Measurements from ENCODE around the gene HBEGF. TPM values are rescaled to one million over a fixed set of nuclear protein-coding genes. Genes with fewer than 3 reads are reported as not detected.

The HBEGF gene
- total and polyA plus RNA-seq, 2 donors (not counting 1 experiment from before 2014, with no cell fraction given): 0.89 to 2.4 TPM

GRCh38 chr5:140383300-140383699 lies 36.9 kb upstream of the HBEGF start:
- Histone ChIP-seq H2AFZ (ENCODE audit: insufficient read depth, low read depth, low read length, poor library complexity, severe bottlenecking) (no peak overlapping the region), H3K79me2 (ENCODE audit: control insufficient read depth, insufficient read depth, low read length) (no peaks in the 10 kb centered on the region), H3K27ac (ENCODE audit: low read length in 2 of 2) (no peak overlapping the region), H3K4me2 (replicated peaks; ENCODE audit: low read depth, low read length, poor library complexity, severe bottlenecking) (no peak overlapping the region), H3K9ac (ENCODE audit: low read length) (no peak overlapping the region), H3K4me3 (ENCODE audit: control extremely low read depth in 1 of 5, extremely low read depth in 1 of 5, insufficient read depth in 1 of 5, low read depth in 2 of 5, low read length in 4 of 5) (no peak overlapping the region), H3K27me3 (replicated peaks in 1 of 4; ENCODE audit: control extremely low read depth in 1 of 4, control insufficient read depth in 3 of 4, insufficient read depth in 4 of 4, low read length in 3 of 4) (no peaks in the 10 kb centered on the region), H3K9me3 (ENCODE audit: control extremely low read depth in 1 of 3, control insufficient read depth in 2 of 3, insufficient read depth in 1 of 3, low read length in 2 of 3) (peaks cover 0 to 12% (median 0%) of the 10 kb centered on the region in 3 donors), H3K4me1 (ENCODE audit: control insufficient read depth in 2 of 2, insufficient read depth in 2 of 2, low read length in 2 of 2) (no peaks in the 10 kb centered on the region), H4K20me1 (ENCODE audit: control insufficient read depth, insufficient read depth, low read length, poor library complexity, severe bottlenecking) (no peaks in the 10 kb centered on the region), H3K36me3 (replicated peaks in 1 of 2; ENCODE audit: control extremely low read depth in 1 of 2, control insufficient read depth in 1 of 2, extremely low read depth in 1 of 2, insufficient read depth in 2 of 2, low read length in 1 of 2) (no peaks in the 10 kb centered on the region)
- Mint-ChIP-seq H3K9me3 (ENCODE audit: insufficient read depth) (no peaks in the 10 kb centered on the region), H3K4me3 (no peak overlapping the region), H3K27me3 (no peaks in the 10 kb centered on the region), H3K4me1 (no peaks in the 10 kb centered on the region), H3K27ac (no peak overlapping the region)
- WGBS (ENCODE audit: insufficient coverage): 100% methylated on average over 2 of the region's 2 CpGs
- intact Hi-C loops (cut with micrococcal nuclease): no loop called here
- TF ChIP-seq EZH2 (IDR thresholded peaks at IDR 0.05; ENCODE audit: borderline replicate concordance, insufficient read depth, low read depth, low read length, poor library complexity, severe bottlenecking): no peak
- TF ChIP-seq CTCF (IDR thresholded peaks at IDR 0.05): no peak
- POLR2A ChIA-PET: no interaction called here
- ATAC-seq (ENCODE audit: low read depth) (no peak), DNase-seq (no peak)
- CTCF ChIA-PET: interaction anchor here (0.7 to 0.8 kb wide), 2 partner anchors 20 to 1141 kb away, joined by 3 read pairs; no protein-coding TSS in a partner anchor

DNA sequence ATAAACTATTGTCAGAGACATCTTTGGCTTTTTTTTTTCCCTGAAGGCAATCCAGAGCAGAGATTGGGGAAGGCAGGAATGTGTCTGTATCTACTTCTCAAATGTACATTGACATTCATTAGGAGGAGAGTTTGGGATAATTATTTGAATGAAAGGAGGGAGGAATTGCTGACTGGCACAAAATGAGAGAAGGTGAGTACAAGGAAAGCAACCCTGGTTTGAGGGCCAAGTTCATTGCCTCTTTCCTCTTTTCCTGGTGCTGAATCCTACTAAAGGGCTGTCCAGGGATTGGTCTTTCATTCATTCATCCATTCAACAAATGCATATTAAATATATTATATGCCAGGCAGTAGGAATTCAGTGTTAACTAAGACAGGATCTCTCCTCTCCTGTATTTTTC lies 36.5 kb upstream of the HBEGF start:
- DNase-seq (no peak), ATAC-seq (ENCODE audit: low read depth) (no peak)
- no peaks in the 10 kb centered on the region for H3K4me1 ChIP-seq (ENCODE audit: control insufficient read depth in 2 of 2, insufficient read depth in 2 of 2, low read length in 2 of 2)
- H3K27me3 ChIP-seq (replicated peaks in 1 of 4; ENCODE audit: control extremely low read depth in 1 of 4, control insufficient read depth in 3 of 4, insufficient read depth in 4 of 4, low read length in 3 of 4): no peaks in the 10 kb centered on the region
- no peak overlapping the region for H3K9ac ChIP-seq (ENCODE audit: low read length)
- no peaks in the 10 kb centered on the region for H3K79me2 ChIP-seq (ENCODE audit: control insufficient read depth, insufficient read depth, low read length)
- no peaks in the 10 kb centered on the region for H3K27me3 Mint-ChIP-seq
- H3K9me3 Mint-ChIP-seq (ENCODE audit: insufficient read depth): no peaks in the 10 kb centered on the region
- intact Hi-C loops (cut with micrococcal nuclease): no loop called here
- no peak overlapping the region for H3K27ac ChIP-seq (ENCODE audit: low read length in 2 of 2)
- H2AFZ ChIP-seq (ENCODE audit: insufficient read depth, low read depth, low read length, poor library complexity, severe bottlenecking): no peak overlapping the region
- no peaks in the 10 kb centered on the region for H3K36me3 ChIP-seq (replicated peaks in 1 of 2; ENCODE audit: control extremely low read depth in 1 of 2, control insufficient read depth in 1 of 2, extremely low read depth in 1 of 2, insufficient read depth in 2 of 2, low read length in 1 of 2)
- H4K20me1 ChIP-seq (ENCODE audit: control insufficient read depth, insufficient read depth, low read length, poor library complexity, severe bottlenecking): no peaks in the 10 kb centered on the region
- no peak overlapping the region for H3K4me3 ChIP-seq (ENCODE audit: control extremely low read depth in 1 of 5, extremely low read depth in 1 of 5, insufficient read depth in 1 of 5, low read depth in 2 of 5, low read length in 4 of 5)
- CTCF ChIA-PET: interaction anchor here (0.8 to 2.8 kb wide), 2 partner anchors 11 to 20 kb away, joined by 3 to 9 read pairs; no protein-coding TSS in a partner anchor
- H3K4me2 ChIP-seq (replicated peaks; ENCODE audit: low read depth, low read length, poor library complexity, severe bottlenecking): no peak overlapping the region
- POLR2A ChIA-PET: no interaction called here
- H3K27ac Mint-ChIP-seq: no peak overlapping the region
- peaks cover 0 to 12% (median 0%) of the 10 kb centered on the region in 3 donors for H3K9me3 ChIP-seq (ENCODE audit: control extremely low read depth in 1 of 3, control insufficient read depth in 2 of 3, insufficient read depth in 1 of 3, low read length in 2 of 3)
- H3K4me3 Mint-ChIP-seq: no peak overlapping the region
- no peak for TF ChIP-seq EZH2 (IDR thresholded peaks at IDR 0.05; ENCODE audit: borderline replicate concordance, insufficient read depth, low read depth, low read length, poor library complexity, severe bottlenecking)
- TF ChIP-seq CTCF (IDR thresholded peaks at IDR 0.05): no peak
- no peaks in the 10 kb centered on the region for H3K4me1 Mint-ChIP-seq

Data from B cell (primary cell).